NCI-H2029 treated with DMSO at 0.1 percent for 48 hours (cell line): ENCODE results near the gene PDE7B.
"Not testable (repeated sequence)": the region's sequence is repeated elsewhere in the genome, so short reads cannot be mapped to it uniquely, and the experiment has no call there.

Experiments
- DNase-seq: peaks from one replicate; lab custom pipeline; 2025; lab: John Stamatoyannopoulos, UW

The PDE7B gene

GRCh38 chr6:136073216-136073615 is 221.7 kb downstream of the PDE7B start:
- DNase-seq, result no peak

- no peak for DNase-seq
These were observed 225.0 kb downstream of the PDE7B start for GRCh38 chr6:136076496-136076895.

- DNase-seq, result no peak
These were observed 226.5 kb downstream of the PDE7B start for GRCh38 chr6:136077834-136078576.

- DNase-seq, result no peak
These were observed 228.4 kb downstream of the PDE7B start for GRCh38 chr6:136079701-136080565.

- DNase-seq, result no peak
These were observed 232.0 kb downstream of the PDE7B start for GRCh38 chr6:136083540-136083939.

GRCh38 chr6:136084403-136084802 is 232.9 kb downstream of the PDE7B start:
- DNase-seq, result no peak

- DNase-seq, result no peak
These were observed 234.0 kb downstream of the PDE7B start for GRCh38 chr6:136085370-136086115.

GRCh38 chr6:136086686-136087085 is 235.2 kb downstream of the PDE7B start:
- no peak for DNase-seq

GRCh38 chr6:136087986-136088385 is 236.5 kb downstream of the PDE7B start:
- DNase-seq, result no peak

GRCh38 chr6:136088693-136089092 is 237.2 kb downstream of the PDE7B start:
- no peak for DNase-seq

GRCh38 chr6:136089876-136090275 is 238.4 kb downstream of the PDE7B start:
- DNase-seq, result no peak

- DNase-seq, result no peak
These were observed 239.4 kb downstream of the PDE7B start for GRCh38 chr6:136090929-136091328.

GRCh38 chr6:136092897-136093296 is 241.4 kb downstream of the PDE7B start:
- no peak for DNase-seq

GRCh38 chr6:136093835-136094234 is 242.3 kb downstream of the PDE7B start:
- no peak for DNase-seq

- no peak for DNase-seq
These were observed 243.3 kb downstream of the PDE7B start for GRCh38 chr6:136094812-136095211.

GRCh38 chr6:136095986-136096385 is 244.5 kb downstream of the PDE7B start:
- no peak for DNase-seq

GRCh38 chr6:136102991-136103688 is 251.6 kb downstream of the PDE7B start:
- DNase-seq, result no peak

GRCh38 chr6:136103763-136104311 is 252.3 kb downstream of the PDE7B start:
- DNase-seq, result no peak

- DNase-seq, result no peak
These were observed 253.1 kb downstream of the PDE7B start for GRCh38 chr6:136104556-136104955.

- not testable (repeated sequence) for DNase-seq
These were observed 254.3 kb downstream of the PDE7B start for GRCh38 chr6:136105797-136106196.

- no peak for DNase-seq
These were observed 257.0 kb downstream of the PDE7B start for GRCh38 chr6:136108361-136108945.
